Endothelial cell of umbilical vein (primary cell): ENCODE measurements around the gene XXYLT1. TPM values are rescaled to one million over a fixed set of nuclear protein-coding genes. Genes with fewer than 3 reads are reported as not detected.
A peak's percentile ranks its signal among the peaks of the same experiment; 100 is the strongest.

ENCODE experiments used
- BruUV-seq: library from RNA; stranded (reverse); fragments of 400-500 nt; replicated peaks from 2 replicates; lab custom pipeline; 2021; lab: Mats Ljungman, UMichigan
- CTCF ChIA-PET: fragments of 300-600, 350-600 bp; sonication (Branson Sonifier 250); formaldehyde crosslinking; loops from one replicate; lab custom pipeline; 2021; ENCODE audit warnings: antibody characterized with exemption, inconsistent platforms; lab: Charles Lee
- POLR2A ChIA-PET: fragments of 300-600, 350-600 bp; sonication (Branson Sonifier 250); formaldehyde crosslinking; loops from one replicate; lab custom pipeline; 2021; ENCODE audit warnings: antibody characterized with exemption, inconsistent platforms; lab: Charles Lee
- DNase-seq: peaks from one replicate; pipeline ENCODE4 v3.0.0-alpha.2; 2011; ENCODE audit warnings: low read depth, low spot score
- FAIRE-seq: peaks from 2 replicates; lab custom pipeline; 2011; peaks lifted over from hg19 to GRCh38; lab: Jason Lieb, UNC
- H2AFZ ChIP-seq: 2 replicates; pipeline ENCODE4 v1.6.0; 2012; ENCODE audit warnings: low read depth, low read length, control low read depth, inconsistent platforms
- H3K27ac ChIP-seq: 2 replicates; pipeline ENCODE4 v1.5.1; 2011; ENCODE audit warnings: low read depth, mild to moderate bottlenecking, control low read depth, low read length, moderate library complexity; ENCODE audit not compliant: insufficient read depth
- H3K27me3 ChIP-seq, 2 experiments: 2 replicates each; pipeline versions ENCODE4 v1.6.0 to v1.6.1; 2011; ENCODE audit warnings: low read length in 2 of 2, mixed read lengths in 1 of 2; ENCODE audit not compliant: control insufficient read depth in 2 of 2, insufficient read depth in 2 of 2
- H3K36me3 ChIP-seq, 2 experiments: 2 replicates in 1 of 2; 3 replicates in 1 of 2; pipeline ENCODE4 v1.5.1; 2011; ENCODE audit warnings: low read length in 2 of 2, mild to moderate bottlenecking in 1 of 2, moderate library complexity in 1 of 2; ENCODE audit not compliant: control insufficient read depth in 2 of 2, insufficient read depth in 2 of 2; ENCODE audit errors: extremely low read depth in 1 of 2
- H3K4me1 ChIP-seq: 3 replicates; pipeline ENCODE4 v1.5.1; 2011; ENCODE audit warnings: mild to moderate bottlenecking, low read length; ENCODE audit not compliant: control insufficient read depth, insufficient read depth; ENCODE audit errors: extremely low read depth
- H3K4me2 ChIP-seq: 2 replicates; pipeline ENCODE4 v1.6.1; 2011; ENCODE audit warnings: low read length, control low read depth, mixed read lengths; ENCODE audit not compliant: insufficient read depth
- H3K4me3 ChIP-seq, 3 experiments: fragments of 200-600 bp in 1 of 3; sonication (generic), shearing (Covaris generic) in 1 of 3; replicated peaks in 1 of 3; 2 replicates each; pipeline ENCODE4 v1.5.1; 2011 to 2016; ENCODE audit warnings: control low read depth in 3 of 3, low read length in 3 of 3, mild to moderate bottlenecking in 2 of 3, inconsistent platforms in 1 of 3, low read depth in 1 of 3, moderate library complexity in 1 of 3; ENCODE audit not compliant: insufficient read depth in 1 of 3
- H3K79me2 ChIP-seq: 2 replicates; pipeline ENCODE4 v1.6.0; 2012; ENCODE audit warnings: low read length, inconsistent platforms; ENCODE audit not compliant: control insufficient read depth, insufficient read depth
- H3K9ac ChIP-seq: replicated peaks from 2 replicates; pipeline ENCODE3; 2011; ENCODE audit warnings: low read length, control low read depth; ENCODE audit not compliant: insufficient read depth; ENCODE audit errors: extremely low read depth
- H3K9me1 ChIP-seq: replicated peaks from 3 replicates; pipeline ENCODE4 v1.6.0; 2011; ENCODE audit warnings: mild to moderate bottlenecking, low read length; ENCODE audit not compliant: control insufficient read depth, insufficient read depth; ENCODE audit errors: extremely low read depth
- H3K9me3 ChIP-seq: replicated peaks from 2 replicates; pipeline ENCODE4 v1.5.1; 2012; ENCODE audit warnings: low read length, inconsistent platforms; ENCODE audit not compliant: control insufficient read depth, insufficient read depth
- H4K20me1 ChIP-seq: replicated peaks from 2 replicates; pipeline ENCODE3; 2011; ENCODE audit warnings: mild to moderate bottlenecking, low read length; ENCODE audit not compliant: control insufficient read depth, insufficient read depth; ENCODE audit errors: extremely low read depth
- CTCF ChIP-seq, 2 donors: IDR thresholded peaks; 1 replicate in 1 of 2; 2 replicates in 1 of 2; pipeline ENCODE4 v1.5.1; 2011; ENCODE audit warnings: low read length in 2 of 2, mild to moderate bottlenecking in 2 of 2, moderate library complexity in 2 of 2, control low read depth in 1 of 2, inconsistent platforms in 1 of 2, low read depth in 1 of 2; ENCODE audit not compliant: insufficient read depth in 1 of 2; ENCODE audit errors: extremely low read depth in 1 of 2
- EZH2 ChIP-seq: IDR thresholded peaks from 2 replicates; pipeline ENCODE4 v1.6.1; 2012; ENCODE audit warnings: borderline replicate concordance, low read depth, mild to moderate bottlenecking, moderate library complexity, low read length, inconsistent platforms; ENCODE audit not compliant: severe bottlenecking
- FOS ChIP-seq: IDR thresholded peaks from 2 replicates; pipeline ENCODE4 v1.6.1; 2011; ENCODE audit warnings: mild to moderate bottlenecking, low read length, moderate library complexity, borderline replicate concordance; ENCODE audit not compliant: insufficient read depth
- GATA2 ChIP-seq: IDR thresholded peaks from 2 replicates; pipeline ENCODE4 v1.7.0; 2011; ENCODE audit warnings: low read depth, mild to moderate bottlenecking, moderate library complexity, mixed read lengths, low read length; ENCODE audit not compliant: insufficient read length, insufficient read depth
- JUN ChIP-seq: IDR thresholded peaks from 2 replicates; pipeline ENCODE4 v1.6.1; 2011; ENCODE audit warnings: borderline replicate concordance, low read depth; ENCODE audit not compliant: insufficient read length, insufficient read depth
- MAX ChIP-seq: IDR thresholded peaks from 2 replicates; pipeline ENCODE4 v1.6.1; 2011; ENCODE audit not compliant: insufficient read depth, insufficient read length
- MYC ChIP-seq: IDR thresholded peaks from one replicate; pipeline ENCODE4 v1.6.1; 2011; ENCODE audit warnings: mild to moderate bottlenecking, low read depth, low read length
- POLR2A ChIP-seq: IDR thresholded peaks from 2 replicates; pipeline ENCODE4 v1.6.1; 2012; ENCODE audit warnings: low read depth, mild to moderate bottlenecking, control low read depth, low read length
- POLR2AphosphoS5 ChIP-seq: IDR thresholded peaks from 2 replicates; pipeline ENCODE4 v1.6.1; 2012; ENCODE audit warnings: low read depth, mild to moderate bottlenecking, control low read depth, low read length, moderate library complexity; ENCODE audit not compliant: insufficient read depth
- dilution Hi-C: fragments of 300-500 bp; cut with MboI; formaldehyde crosslinking; loops from one replicate; pipeline ENCODE4 v1.15.0; 2019; ENCODE audit warnings: low sequenced_read_pairs; ENCODE audit not compliant: extremely low pct_ligation_motif_present
- intact Hi-C: fragments of 100-400 bp; cut with micrococcal nuclease; formaldehyde crosslinking; loops from one replicate; pipeline ENCODE4 v1.10.0; 2022
- polyA plus RNA-seq, 4 experiments: library from polyadenylated mRNA; depleted of rRNA in 3 of 4; stranded (reverse) in 3 of 4; unstranded in 1 of 4; fragments of >200 nt; gene quantifications; 2 replicates each; pipeline versions ENCODE4 v1.2.1 to v1.2.3, GENCODE V29; 2011 to 2012; ENCODE audit warnings: missing spikeins in 1 of 4
- total RNA-seq: library from RNA; stranded (reverse); gene quantifications from 2 replicates; pipeline ENCODE4 v1.2.3, GENCODE V29; 2021

The XXYLT1 gene
- total and polyA plus RNA-seq, 2 donors (not counting 3 experiments of a cell fraction or from before 2014, with no cell fraction given): 54.4 to 78.1 TPM

- DNase-seq: no peak
- peak overlapping the region; percentile 55 for H3K4me2 ChIP-seq
- no peaks in the 10 kb centered on the region for H4K20me1 ChIP-seq
- H3K9me3 ChIP-seq: no peaks in the 10 kb centered on the region
- no peak for TF ChIP-seq POLR2AphosphoS5
- no peak for TF ChIP-seq JUN
- no peak for TF ChIP-seq MYC
- no peak for TF ChIP-seq GATA2
- TF ChIP-seq CTCF (IDR thresholded peaks at IDR 0.05; ENCODE audit: extremely low read depth in 1 of 2, insufficient read depth in 1 of 2, low read depth in 1 of 2, low read length in 2 of 2): no peak
- TF ChIP-seq POLR2A: no peak
- TF ChIP-seq FOS: no peak
- no peak for TF ChIP-seq MAX
- no peak for TF ChIP-seq EZH2
- H3K4me3 ChIP-seq: no peak overlapping the region
- POLR2A ChIA-PET: interaction anchor here (1.0 to 2.2 kb wide), 8 partner anchors 11 to 346 kb away, joined by 3 to 16 read pairs (median 6); partner anchors contain the start of gene FAM43A
- H3K27me3 ChIP-seq: no peaks in the 10 kb centered on the region
- dilution Hi-C loops: no loop called here
- no peak overlapping the region for H2AFZ ChIP-seq
- H3K79me2 ChIP-seq: no peaks in the 10 kb centered on the region
- CTCF ChIA-PET: interaction anchor here (1.0 to 4.2 kb wide), 10 partner anchors 11 to 350 kb away, joined by 3 to 25 read pairs (median 8); no protein-coding TSS in a partner anchor
- peak overlapping the region; percentile 85 for H3K9ac ChIP-seq
- peaks cover 56% of the 10 kb centered on the region for H3K4me1 ChIP-seq
- H3K9me1 ChIP-seq: no peaks in the 10 kb centered on the region
- H3K36me3 ChIP-seq: no peaks in the 10 kb centered on the region
- FAIRE-seq: no peak
- no TSS peak for BruUV-seq
- intact Hi-C loops: no loop called here
- peak overlapping the region; percentile 99 for H3K27ac ChIP-seq
These were observed 238.7 kb downstream of the XXYLT1 start for GRCh38 chr3:195032106-195032759.
